Activated CD4-positive, alpha-beta T cell treated with anti-CD3 and anti-CD28 coated beads, Interleukin-2, amount 50 U/mL, for 16 hours (primary cell): ENCODE data around the gene LRRC71.

Source experiments
- DNase-seq: peaks from one replicate; pipeline ENCODE4 v3.0.0-alpha.2; 2020

Gene LRRC71

GRCh38 chr1:156929596-156930238 is 9.3 kb downstream of the LRRC71 start:
- no peak for DNase-seq

- DNase-seq = no peak
These were observed 10.1 kb downstream of the LRRC71 start for GRCh38 chr1:156930483-156930882.

- no peak for DNase-seq
These were observed 10.9 kb downstream of the LRRC71 start for GRCh38 chr1:156931211-156931952.

GRCh38 chr1:156931974-156932710 is 11.7 kb downstream of the LRRC71 start:
- DNase-seq = no peak

- no peak for DNase-seq
These were observed 12.7 kb downstream of the LRRC71 start for GRCh38 chr1:156933136-156933535.

GRCh38 chr1:156935505-156936128 is 15.2 kb downstream of the LRRC71 start:
- DNase-seq = no peak

- no peak for DNase-seq
These were observed 15.8 kb downstream of the LRRC71 start for GRCh38 chr1:156936191-156936590.

- no peak for DNase-seq
These were observed 16.3 kb downstream of the LRRC71 start for GRCh38 chr1:156936721-156937220.

GRCh38 chr1:156937883-156938282 is 17.5 kb downstream of the LRRC71 start:
- no peak for DNase-seq

- DNase-seq = no peak
These were observed 18.4 kb downstream of the LRRC71 start for GRCh38 chr1:156938813-156939212.

GRCh38 chr1:156939786-156940334 is 19.4 kb downstream of the LRRC71 start:
- no peak for DNase-seq

GRCh38 chr1:156941675-156942074 is 21.2 kb downstream of the LRRC71 start:
- no peak for DNase-seq

- DNase-seq = no peak
These were observed 21.7 kb downstream of the LRRC71 start for GRCh38 chr1:156942176-156942575.

GRCh38 chr1:156942576-156942975 is 22.1 kb downstream of the LRRC71 start:
- DNase-seq = no peak

GRCh38 chr1:156943756-156944155 is 23.3 kb downstream of the LRRC71 start:
- DNase-seq = no peak

GRCh38 chr1:156944268-156944667 is 23.8 kb downstream of the LRRC71 start:
- no peak for DNase-seq

- DNase-seq = no peak
These were observed 24.4 kb downstream of the LRRC71 start for GRCh38 chr1:156944848-156945247.

GRCh38 chr1:156945881-156946661 is 25.6 kb downstream of the LRRC71 start:
- DNase-seq = no peak

- no peak for DNase-seq
These were observed 26.7 kb downstream of the LRRC71 start for GRCh38 chr1:156947127-156947526.

GRCh38 chr1:156947818-156948525 is 27.5 kb downstream of the LRRC71 start:
- no peak for DNase-seq

- no peak for DNase-seq
These were observed 28.3 kb downstream of the LRRC71 start for GRCh38 chr1:156948708-156949107.
